ENCODE results near the gene CERS6.

DNA sequence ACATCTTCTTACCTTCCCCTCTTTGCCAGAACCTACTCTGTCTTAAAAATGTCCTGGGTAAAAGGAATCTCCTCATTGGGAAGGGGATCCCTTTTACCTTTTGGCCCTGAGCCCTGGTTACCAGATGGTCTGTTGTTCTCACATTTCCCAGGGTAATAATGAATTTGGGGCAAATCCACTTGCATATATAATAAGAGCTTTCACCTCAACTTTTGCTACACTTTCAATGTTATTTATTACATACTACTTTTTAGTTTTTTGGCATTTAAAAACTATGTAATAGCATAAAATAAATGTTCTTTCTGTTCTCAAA, 15.0 kb downstream of the CERS6 start:
- TF ChIP-seq, protein P1, sequence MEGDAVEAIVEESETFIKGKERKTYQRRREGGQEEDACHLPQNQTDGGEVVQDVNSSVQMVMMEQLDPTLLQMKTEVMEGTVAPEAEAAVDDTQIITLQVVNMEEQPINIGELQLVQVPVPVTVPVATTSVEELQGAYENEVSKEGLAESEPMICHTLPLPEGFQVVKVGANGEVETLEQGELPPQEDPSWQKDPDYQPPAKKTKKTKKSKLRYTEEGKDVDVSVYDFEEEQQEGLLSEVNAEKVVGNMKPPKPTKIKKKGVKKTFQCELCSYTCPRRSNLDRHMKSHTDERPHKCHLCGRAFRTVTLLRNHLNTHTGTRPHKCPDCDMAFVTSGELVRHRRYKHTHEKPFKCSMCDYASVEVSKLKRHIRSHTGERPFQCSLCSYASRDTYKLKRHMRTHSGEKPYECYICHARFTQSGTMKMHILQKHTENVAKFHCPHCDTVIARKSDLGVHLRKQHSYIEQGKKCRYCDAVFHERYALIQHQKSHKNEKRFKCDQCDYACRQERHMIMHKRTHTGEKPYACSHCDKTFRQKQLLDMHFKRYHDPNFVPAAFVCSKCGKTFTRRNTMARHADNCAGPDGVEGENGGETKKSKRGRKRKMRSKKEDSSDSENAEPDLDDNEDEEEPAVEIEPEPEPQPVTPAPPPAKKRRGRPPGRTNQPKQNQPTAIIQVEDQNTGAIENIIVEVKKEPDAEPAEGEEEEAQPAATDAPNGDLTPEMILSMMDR (IDR thresholded peaks at IDR 0.05): no peak
- no peak for TF ChIP-seq POLR2A (IDR thresholded peaks at IDR 0.05)
- no peak for TF ChIP-seq POLR2AphosphoS5 (IDR thresholded peaks at IDR 0.05)

Data from transverse colon (tissue), 4 donors.